K562 (cell line): ENCODE data around the gene LETM1. TPM values are rescaled to one million over a fixed set of nuclear protein-coding genes. Genes with fewer than 3 reads are reported as not detected.
A peak's percentile ranks its signal among the peaks of the same experiment; 100 is the strongest.

ENCODE experiments used
- CAMTA2 ChIP-seq: fragments of 250-450 bp; sonication (Bioruptor Pico); conservative IDR thresholded peaks from 2 replicates; pipeline ENCODE4 v1.5.1; 2022
- E2F8 ChIP-seq: fragments of 450-650 bp; IDR thresholded peaks from 2 replicates; pipeline ENCODE4 v1.7.1; 2018; ENCODE audit warnings: mild to moderate bottlenecking, low read depth; ENCODE audit not compliant: partially characterized antibody
- HIVEP1 ChIP-seq: fragments of 250-450 bp; sonication (Bioruptor Pico); IDR thresholded peaks from 2 replicates; pipeline ENCODE4 v1.4.0; 2020; ENCODE audit warnings: mild to moderate bottlenecking
- NRF1 ChIP-seq, 2 experiments: fragments of 450-650 bp; IDR thresholded peaks in 1 of 2; conservative IDR thresholded peaks in 1 of 2; 2 replicates each; pipeline ENCODE4 v1.6.1; 2014; ENCODE audit warnings: mild to moderate bottlenecking in 2 of 2
- PHB ChIP-seq: fragments of 250-450 bp; sonication (Bioruptor Pico); IDR thresholded peaks from 2 replicates; pipeline ENCODE4 v1.5.0; 2021
- PRPF4 ChIP-seq: fragments of 200-400 bp; formaldehyde crosslinking; IDR thresholded peaks from one replicate; pipeline ENCODE4 v1.6.1; 2017; ENCODE audit warnings: low read length, low read depth, mild to moderate bottlenecking; ENCODE audit not compliant: insufficient read depth, poor library complexity, severe bottlenecking
- ZBTB7A ChIP-seq: IDR thresholded peaks from 2 replicates; pipeline ENCODE4 v1.6.1; 2011; ENCODE audit warnings: low read depth, mild to moderate bottlenecking, low read length, moderate library complexity, borderline replicate concordance; ENCODE audit not compliant: control insufficient read depth
- ZFPM2 ChIP-seq: fragments of 250-450 bp; sonication (Bioruptor Pico); IDR thresholded peaks from 2 replicates; pipeline ENCODE4 v1.5.1; 2022; ENCODE audit warnings: mild to moderate bottlenecking
- ZNF175 ChIP-seq: fragments of 200-800 bp; sonication (Bioruptor generic); IDR thresholded peaks from 2 replicates; pipeline ENCODE4 v1.6.1; 2016; ENCODE audit warnings: low read depth, mild to moderate bottlenecking, missing genetic modification characterization, missing compliant biosample characterization
- ZNF311 ChIP-seq: fragments of 250-450 bp; sonication (Bioruptor Pico); IDR thresholded peaks from 2 replicates; pipeline ENCODE4 v1.4.0; 2020; ENCODE audit warnings: mild to moderate bottlenecking, moderate library complexity
- polyA plus RNA-seq, 8 experiments: library from polyadenylated mRNA; depleted of rRNA in 4 of 8; stranded (reverse) in 5 of 8; unstranded in 3 of 8; fragments of >200 nt; fragmentation: Nextera tagmentation in 2 of 8; fragmentation: Illumina TruSeq in 1 of 8; extraction: Ambion mirVana in 2 of 8; extraction: Trizol in 1 of 8; gene quantifications; 2 replicates each; pipeline versions ENCODE4 v1.2.1 to v1.2.3, GENCODE V29; 2011 to 2014; ENCODE audit warnings: inconsistent platforms in 1 of 8, missing spikeins in 1 of 8
- total RNA-seq, 7 experiments: library from RNA; depleted of rRNA in 6 of 7; stranded (reverse); fragments of >200 nt in 6 of 7; fragmentation: Illumina TruSeq in 2 of 7; extraction: Trizol in 2 of 7; gene quantifications; 2 replicates each; pipeline versions ENCODE4 v1.2.1 to v1.2.3, GENCODE V29; 2011 to 2021; ENCODE audit warnings: low replicate concordance in 1 of 7
- TF ChIP-seq, protein P1 (sequence below), 2 experiments: fragments of 450-650 bp; formaldehyde crosslinking in 1 of 2; IDR thresholded peaks; 2 replicates each; pipeline versions ENCODE4 v1.4.0 to v1.6.1; 2014 to 2020; ENCODE audit warnings: mild to moderate bottlenecking in 2 of 2, borderline replicate concordance in 1 of 2, low read depth in 1 of 2
- TF ChIP-seq, protein P2 (sequence below), 2 experiments: IDR thresholded peaks; 2 replicates each; pipeline ENCODE4 v1.6.1; 2012; ENCODE audit warnings: improper control_type of control experiment in 2 of 2, low read depth in 2 of 2, low read length in 2 of 2, borderline replicate concordance in 1 of 2

The LETM1 gene
- total and polyA plus RNA-seq, 9 of the 15 experiments (the other 6 are each of a cell fraction or from before 2014, with no cell fraction given): 3.9 to 109 (median 35.0) TPM

DNA sequence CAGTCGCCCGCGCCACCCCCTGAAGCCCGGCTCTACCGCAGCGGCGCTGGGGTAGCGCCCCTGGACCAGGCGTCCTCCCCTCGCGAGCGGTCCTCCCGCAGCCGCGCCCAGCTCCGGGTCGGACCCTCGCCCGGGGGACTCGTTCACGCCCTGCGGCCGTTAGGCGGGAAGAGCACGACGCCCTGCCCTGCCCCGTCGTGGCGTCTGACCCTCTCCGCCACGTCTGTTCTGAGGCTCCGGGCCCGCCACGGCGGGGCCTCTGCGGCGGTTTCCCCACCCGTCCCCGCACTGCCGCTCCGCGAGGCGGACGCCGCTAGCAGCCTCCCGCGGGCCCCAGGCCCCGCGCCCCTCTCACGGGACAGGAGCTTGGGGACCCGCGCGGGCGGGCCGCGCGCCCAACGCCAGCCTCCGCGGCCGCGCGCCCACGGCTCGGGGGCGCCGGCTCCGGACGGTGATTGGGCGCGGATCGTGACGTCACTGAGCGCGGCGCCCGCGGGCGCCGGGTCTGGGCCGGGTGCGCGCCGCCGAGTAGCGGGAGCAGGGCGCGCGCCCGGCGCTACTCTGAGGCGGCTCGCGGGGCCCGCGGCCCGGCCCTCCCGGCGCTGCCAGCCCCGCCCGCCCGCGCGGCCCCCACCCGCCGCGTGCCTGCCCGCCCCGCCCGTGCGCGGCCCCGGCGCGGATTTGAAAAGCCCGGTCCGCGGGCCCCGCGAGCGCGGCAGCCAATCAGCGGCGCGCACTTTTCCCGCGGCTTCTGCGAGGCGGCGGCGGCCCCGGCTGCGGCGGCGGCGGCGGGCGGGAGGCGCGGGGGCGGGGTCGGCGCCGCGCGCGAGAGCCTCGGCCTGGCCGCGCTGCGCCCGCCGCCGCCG lies 14.9 kb upstream of the LETM1 start, which contains the start of gene NSD2 (continued):
- TF ChIP-seq, protein P1, sequence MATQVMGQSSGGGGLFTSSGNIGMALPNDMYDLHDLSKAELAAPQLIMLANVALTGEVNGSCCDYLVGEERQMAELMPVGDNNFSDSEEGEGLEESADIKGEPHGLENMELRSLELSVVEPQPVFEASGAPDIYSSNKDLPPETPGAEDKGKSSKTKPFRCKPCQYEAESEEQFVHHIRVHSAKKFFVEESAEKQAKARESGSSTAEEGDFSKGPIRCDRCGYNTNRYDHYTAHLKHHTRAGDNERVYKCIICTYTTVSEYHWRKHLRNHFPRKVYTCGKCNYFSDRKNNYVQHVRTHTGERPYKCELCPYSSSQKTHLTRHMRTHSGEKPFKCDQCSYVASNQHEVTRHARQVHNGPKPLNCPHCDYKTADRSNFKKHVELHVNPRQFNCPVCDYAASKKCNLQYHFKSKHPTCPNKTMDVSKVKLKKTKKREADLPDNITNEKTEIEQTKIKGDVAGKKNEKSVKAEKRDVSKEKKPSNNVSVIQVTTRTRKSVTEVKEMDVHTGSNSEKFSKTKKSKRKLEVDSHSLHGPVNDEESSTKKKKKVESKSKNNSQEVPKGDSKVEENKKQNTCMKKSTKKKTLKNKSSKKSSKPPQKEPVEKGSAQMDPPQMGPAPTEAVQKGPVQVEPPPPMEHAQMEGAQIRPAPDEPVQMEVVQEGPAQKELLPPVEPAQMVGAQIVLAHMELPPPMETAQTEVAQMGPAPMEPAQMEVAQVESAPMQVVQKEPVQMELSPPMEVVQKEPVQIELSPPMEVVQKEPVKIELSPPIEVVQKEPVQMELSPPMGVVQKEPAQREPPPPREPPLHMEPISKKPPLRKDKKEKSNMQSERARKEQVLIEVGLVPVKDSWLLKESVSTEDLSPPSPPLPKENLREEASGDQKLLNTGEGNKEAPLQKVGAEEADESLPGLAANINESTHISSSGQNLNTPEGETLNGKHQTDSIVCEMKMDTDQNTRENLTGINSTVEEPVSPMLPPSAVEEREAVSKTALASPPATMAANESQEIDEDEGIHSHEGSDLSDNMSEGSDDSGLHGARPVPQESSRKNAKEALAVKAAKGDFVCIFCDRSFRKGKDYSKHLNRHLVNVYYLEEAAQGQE (IDR thresholded peaks at IDR 0.05; ENCODE audit: borderline replicate concordance): no peak
- TF ChIP-seq, protein P1 (CRISPR knock-in tag; IDR thresholded peaks at IDR 0.05; ENCODE audit: low read depth): peak; percentile 81
- TF ChIP-seq ZFPM2 (CRISPR knock-in tag) (0 out of 2 replicates have a peak, but pooled peaks have one; percentile 70), PHB (CRISPR knock-in tag) (no peak), ZBTB7A (peak; percentile 74), NRF1 (conservative IDR thresholded peaks at IDR 0.05 in 1 of 2, IDR thresholded peaks at IDR 0.05 in 1 of 2) (peak; percentile 13 to 76; a peak in 3 of 4 replicates), HIVEP1 (CRISPR knock-in tag) (peak; percentile 54; the same call in 1 of the 2 replicates), CAMTA2 (0 out of 2 replicates have a peak, but pooled peaks have one; percentile 69), PRPF4 (peak; percentile 55), ZNF175 (CRISPR knock-in tag) (peak; percentile 86), ZNF311 (CRISPR knock-in tag) (peak; percentile 46; the same call in 1 of the 2 replicates), E2F8 (peak; percentile 75)
- TF ChIP-seq, protein P2, sequence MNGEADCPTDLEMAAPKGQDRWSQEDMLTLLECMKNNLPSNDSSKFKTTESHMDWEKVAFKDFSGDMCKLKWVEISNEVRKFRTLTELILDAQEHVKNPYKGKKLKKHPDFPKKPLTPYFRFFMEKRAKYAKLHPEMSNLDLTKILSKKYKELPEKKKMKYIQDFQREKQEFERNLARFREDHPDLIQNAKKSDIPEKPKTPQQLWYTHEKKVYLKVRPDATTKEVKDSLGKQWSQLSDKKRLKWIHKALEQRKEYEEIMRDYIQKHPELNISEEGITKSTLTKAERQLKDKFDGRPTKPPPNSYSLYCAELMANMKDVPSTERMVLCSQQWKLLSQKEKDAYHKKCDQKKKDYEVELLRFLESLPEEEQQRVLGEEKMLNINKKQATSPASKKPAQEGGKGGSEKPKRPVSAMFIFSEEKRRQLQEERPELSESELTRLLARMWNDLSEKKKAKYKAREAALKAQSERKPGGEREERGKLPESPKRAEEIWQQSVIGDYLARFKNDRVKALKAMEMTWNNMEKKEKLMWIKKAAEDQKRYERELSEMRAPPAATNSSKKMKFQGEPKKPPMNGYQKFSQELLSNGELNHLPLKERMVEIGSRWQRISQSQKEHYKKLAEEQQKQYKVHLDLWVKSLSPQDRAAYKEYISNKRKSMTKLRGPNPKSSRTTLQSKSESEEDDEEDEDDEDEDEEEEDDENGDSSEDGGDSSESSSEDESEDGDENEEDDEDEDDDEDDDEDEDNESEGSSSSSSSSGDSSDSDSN (IDR thresholded peaks at IDR 0.05; ENCODE audit: borderline replicate concordance in 1 of 2, low read depth in 2 of 2, low read length in 2 of 2): peak; percentile 55 to 57; a peak in 2 of 4 replicates
